Neural cell (in vitro differentiated cells): ENCODE data around the gene MYBBP1A. TPM values are rescaled to one million over a fixed set of nuclear protein-coding genes. Genes with fewer than 3 reads are reported as not detected.
A peak's percentile ranks its signal among the peaks of the same experiment; 100 is the strongest.

ENCODE experiments used
- H2AFZ ChIP-seq: fragments of 200-600, 300-800 bp; sonication (generic), shearing (Covaris generic); 2 replicates; pipeline ENCODE4 v1.6.0; 2014; ENCODE audit warnings: low read depth, mild to moderate bottlenecking, antibody characterized with exemption, low read length, moderate library complexity
- H3F3A ChIP-seq: fragments of 200-600 bp; shearing (Covaris generic); 2 replicates; pipeline ENCODE4 v1.6.1; 2016; ENCODE audit warnings: mild to moderate bottlenecking, moderate library complexity, mixed read lengths, antibody characterized with exemption, low read length; ENCODE audit not compliant: insufficient read depth, poor library complexity, severe bottlenecking
- H3K27ac ChIP-seq: fragments of 200-600, 300-800 bp; sonication (generic), shearing (Covaris generic); 2 replicates; pipeline ENCODE4 v1.5.1; 2014; ENCODE audit warnings: mild to moderate bottlenecking, low read length, moderate library complexity
- H3K27me3 ChIP-seq: fragments of 300-800, 200-600 bp; sonication (generic), shearing (Covaris generic); 2 replicates; pipeline ENCODE4 v1.6.0; 2014; ENCODE audit warnings: mild to moderate bottlenecking, low read depth, low read length, moderate library complexity; ENCODE audit not compliant: insufficient read depth
- H3K36me3 ChIP-seq: fragments of 300-800, 200-600 bp; sonication (generic), shearing (Covaris generic); 2 replicates; pipeline ENCODE4 v1.5.1; 2014; ENCODE audit warnings: mild to moderate bottlenecking, antibody characterized with exemption, low read length, moderate library complexity; ENCODE audit not compliant: insufficient read depth
- H3K4me2 ChIP-seq: fragments of 300-800, 200-600 bp; sonication (generic), shearing (Covaris generic); 2 replicates; pipeline ENCODE4 v1.6.0; 2014; ENCODE audit warnings: mild to moderate bottlenecking, low read length
- H3K4me3 ChIP-seq: fragments of 300-800, 200-600 bp; sonication (generic), shearing (Covaris generic); 2 replicates; pipeline ENCODE4 v1.5.1; 2014; ENCODE audit warnings: mild to moderate bottlenecking, low read length, moderate library complexity
- H3K79me2 ChIP-seq: fragments of 200-600 bp; shearing (Covaris generic); replicated peaks from 2 replicates; pipeline ENCODE4 v1.6.0; 2014; ENCODE audit warnings: mild to moderate bottlenecking, low read length, moderate library complexity; ENCODE audit not compliant: insufficient read depth
- H3K9ac ChIP-seq: fragments of 300-800, 200-600 bp; sonication (generic), shearing (Covaris generic); 2 replicates; pipeline ENCODE4 v1.6.1; 2016; ENCODE audit warnings: mild to moderate bottlenecking, low read length, mixed read lengths
- H3K9me2 ChIP-seq: fragments of 200-600 bp; shearing (Covaris generic); 2 replicates; pipeline ENCODE4 v1.6.1; 2016; ENCODE audit warnings: mild to moderate bottlenecking, low read length, mixed read lengths; ENCODE audit not compliant: insufficient read depth
- H3K9me3 ChIP-seq: fragments of 200-600, 300-800 bp; sonication (generic), shearing (Covaris generic); 2 replicates; pipeline ENCODE4 v1.6.1; 2016; ENCODE audit warnings: mild to moderate bottlenecking, mixed run types, low read length, moderate library complexity, mixed read lengths
- H4K20me1 ChIP-seq: fragments of 200-600 bp; shearing (Covaris generic); 2 replicates; pipeline ENCODE4 v1.6.1; 2016; ENCODE audit warnings: mild to moderate bottlenecking, mixed run types; ENCODE audit not compliant: insufficient read depth
- EP300 ChIP-seq: fragments of 450-650 bp; conservative IDR thresholded peaks from 2 replicates; pipeline ENCODE4 v1.6.1; 2014; ENCODE audit warnings: antibody characterized with exemption, mild to moderate bottlenecking, moderate library complexity; ENCODE audit not compliant: poor library complexity, severe bottlenecking
- EZH2 ChIP-seq: fragments of 200-600, 300-800 bp; shearing (Covaris generic), sonication (generic); IDR thresholded peaks from 2 replicates; pipeline ENCODE4 v1.6.1; 2014; ENCODE audit warnings: antibody characterized with exemption, low read length, borderline replicate concordance, mild to moderate bottlenecking; ENCODE audit not compliant: insufficient read depth, poor library complexity, severe bottlenecking
- MXI1 ChIP-seq: fragments of 450-650 bp; conservative IDR thresholded peaks from 2 replicates; pipeline ENCODE4 v1.6.1; 2014; ENCODE audit warnings: antibody characterized with exemption, mild to moderate bottlenecking; ENCODE audit not compliant: poor library complexity, severe bottlenecking
- POLR2AphosphoS5 ChIP-seq: IDR thresholded peaks from 2 replicates; pipeline ENCODE4 v1.6.1; 2012
- RAD21 ChIP-seq: fragments of 450-650 bp; conservative IDR thresholded peaks from 2 replicates; pipeline ENCODE4 v1.6.1; 2014; ENCODE audit warnings: antibody characterized with exemption, mild to moderate bottlenecking, moderate library complexity
- REST ChIP-seq: IDR thresholded peaks from 2 replicates; pipeline ENCODE4 v1.6.1; 2012; ENCODE audit warnings: borderline replicate concordance
- SMC3 ChIP-seq: fragments of 450-650 bp; conservative IDR thresholded peaks from 2 replicates; pipeline ENCODE4 v1.6.1; 2014; ENCODE audit warnings: antibody characterized with exemption, mild to moderate bottlenecking, moderate library complexity; ENCODE audit not compliant: poor library complexity
- TAF1 ChIP-seq: IDR thresholded peaks from 2 replicates; pipeline ENCODE4 v1.6.1; 2012; ENCODE audit warnings: low read depth
- polyA plus RNA-seq: library from polyadenylated mRNA; depleted of rRNA; stranded (reverse); fragments of >200 nt; gene quantifications from 2 replicates; pipeline ENCODE4 v1.2.3, GENCODE V29; 2014
- TF ChIP-seq, protein P1 (sequence below): fragments of 450-650 bp; IDR thresholded peaks from 2 replicates; pipeline ENCODE4 v1.5.1; 2014; ENCODE audit warnings: antibody characterized with exemption, mild to moderate bottlenecking, moderate library complexity; ENCODE audit not compliant: poor library complexity, severe bottlenecking

MYBBP1A gene
- polyA plus RNA-seq, 1 donor from 2014 or later = 15.6 TPM

- TF ChIP-seq, protein P1, sequence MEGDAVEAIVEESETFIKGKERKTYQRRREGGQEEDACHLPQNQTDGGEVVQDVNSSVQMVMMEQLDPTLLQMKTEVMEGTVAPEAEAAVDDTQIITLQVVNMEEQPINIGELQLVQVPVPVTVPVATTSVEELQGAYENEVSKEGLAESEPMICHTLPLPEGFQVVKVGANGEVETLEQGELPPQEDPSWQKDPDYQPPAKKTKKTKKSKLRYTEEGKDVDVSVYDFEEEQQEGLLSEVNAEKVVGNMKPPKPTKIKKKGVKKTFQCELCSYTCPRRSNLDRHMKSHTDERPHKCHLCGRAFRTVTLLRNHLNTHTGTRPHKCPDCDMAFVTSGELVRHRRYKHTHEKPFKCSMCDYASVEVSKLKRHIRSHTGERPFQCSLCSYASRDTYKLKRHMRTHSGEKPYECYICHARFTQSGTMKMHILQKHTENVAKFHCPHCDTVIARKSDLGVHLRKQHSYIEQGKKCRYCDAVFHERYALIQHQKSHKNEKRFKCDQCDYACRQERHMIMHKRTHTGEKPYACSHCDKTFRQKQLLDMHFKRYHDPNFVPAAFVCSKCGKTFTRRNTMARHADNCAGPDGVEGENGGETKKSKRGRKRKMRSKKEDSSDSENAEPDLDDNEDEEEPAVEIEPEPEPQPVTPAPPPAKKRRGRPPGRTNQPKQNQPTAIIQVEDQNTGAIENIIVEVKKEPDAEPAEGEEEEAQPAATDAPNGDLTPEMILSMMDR = no peak
- no peak for TF ChIP-seq RAD21
- TF ChIP-seq SMC3 = no peak
- TF ChIP-seq POLR2AphosphoS5 = no peak
- TF ChIP-seq EZH2 = no peak
- TF ChIP-seq EP300 = no peak
- no peak for TF ChIP-seq MXI1
- TF ChIP-seq TAF1 = no peak
- H3K27me3 ChIP-seq = no peaks in the 10 kb centered on the region
- peak overlapping the region; percentile 96 for H3K27ac ChIP-seq
- H3F3A ChIP-seq = peaks cover 8% of the 10 kb centered on the region
- H3K9me3 ChIP-seq = no peaks in the 10 kb centered on the region
- peak overlapping the region; percentile 93 for H3K9ac ChIP-seq
- no peaks in the 10 kb centered on the region for H4K20me1 ChIP-seq
- no peaks in the 10 kb centered on the region for H3K79me2 ChIP-seq
- peak overlapping the region; percentile 98 for H2AFZ ChIP-seq
- no peaks in the 10 kb centered on the region for H3K9me2 ChIP-seq
- H3K36me3 ChIP-seq = no peaks in the 10 kb centered on the region
- H3K4me3 ChIP-seq = peak overlapping the region; percentile 94
- peak overlapping the region; percentile 99 for H3K4me2 ChIP-seq
These were observed 932 bp upstream of the MYBBP1A start for GRCh38 chr17:4555873-4556759.

DNA sequence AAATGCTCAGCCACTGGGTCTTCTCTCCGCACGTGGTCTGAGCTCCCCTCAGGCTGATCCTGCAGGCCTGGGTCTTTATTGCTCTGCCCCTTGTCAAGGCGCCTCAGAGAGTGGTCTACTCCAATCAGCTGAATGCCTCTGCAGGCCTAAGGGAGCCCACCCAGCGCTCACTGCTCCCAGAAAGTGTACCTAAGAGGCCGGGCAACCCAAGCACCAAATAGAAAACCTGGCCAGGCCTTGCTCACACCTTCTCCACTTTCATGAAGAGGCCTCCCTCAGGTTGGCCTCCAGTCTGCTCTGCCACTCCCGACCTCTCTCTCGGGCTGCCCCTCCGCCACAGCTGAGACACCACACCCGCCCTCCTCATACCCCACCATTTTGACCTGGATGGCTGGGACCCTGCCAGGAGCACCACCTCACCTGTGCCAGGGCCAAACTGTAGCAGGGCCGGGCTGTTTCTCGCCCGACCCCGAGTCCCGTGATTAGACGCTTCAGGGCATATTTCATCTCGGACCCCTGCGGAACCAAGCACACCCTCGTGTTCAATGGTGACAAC is 665 bp downstream of the MYBBP1A start:
- no peaks in the 10 kb centered on the region for H3K9me3 ChIP-seq
- no peaks in the 10 kb centered on the region for H3K79me2 ChIP-seq
- peak overlapping the region; percentile 94 for H3K4me3 ChIP-seq
- peak overlapping the region; percentile 40 for H2AFZ ChIP-seq
- TF ChIP-seq POLR2AphosphoS5 (no peak), RAD21 (no peak), REST (no peak), SMC3 (no peak), EP300 (no peak), EZH2 (no peak), TAF1 (no peak), MXI1 (no peak)
- TF ChIP-seq, protein P1 = no peak
- no peaks in the 10 kb centered on the region for H3K27me3 ChIP-seq
- H3K27ac ChIP-seq = no peak overlapping the region
- peak overlapping the region; percentile 93 for H3K9ac ChIP-seq
- H3K36me3 ChIP-seq = no peaks in the 10 kb centered on the region
- H4K20me1 ChIP-seq = no peaks in the 10 kb centered on the region
- H3K4me2 ChIP-seq = peak overlapping the region; percentile 83
- peaks cover 8% of the 10 kb centered on the region for H3F3A ChIP-seq
- H3K9me2 ChIP-seq = no peaks in the 10 kb centered on the region
